Hematopoietic multipotent progenitor cell treated with erythropoietin and hydrocortisone succinate and interleukin-3 and kit ligand, for 6 days (in vitro differentiated cells): Measurements from ENCODE around the gene RAD51D.

Experiments used
- DNase-seq: peaks from one replicate; pipeline ENCODE4 v3.0.0-alpha.2; 2015

The RAD51D gene

DNA sequence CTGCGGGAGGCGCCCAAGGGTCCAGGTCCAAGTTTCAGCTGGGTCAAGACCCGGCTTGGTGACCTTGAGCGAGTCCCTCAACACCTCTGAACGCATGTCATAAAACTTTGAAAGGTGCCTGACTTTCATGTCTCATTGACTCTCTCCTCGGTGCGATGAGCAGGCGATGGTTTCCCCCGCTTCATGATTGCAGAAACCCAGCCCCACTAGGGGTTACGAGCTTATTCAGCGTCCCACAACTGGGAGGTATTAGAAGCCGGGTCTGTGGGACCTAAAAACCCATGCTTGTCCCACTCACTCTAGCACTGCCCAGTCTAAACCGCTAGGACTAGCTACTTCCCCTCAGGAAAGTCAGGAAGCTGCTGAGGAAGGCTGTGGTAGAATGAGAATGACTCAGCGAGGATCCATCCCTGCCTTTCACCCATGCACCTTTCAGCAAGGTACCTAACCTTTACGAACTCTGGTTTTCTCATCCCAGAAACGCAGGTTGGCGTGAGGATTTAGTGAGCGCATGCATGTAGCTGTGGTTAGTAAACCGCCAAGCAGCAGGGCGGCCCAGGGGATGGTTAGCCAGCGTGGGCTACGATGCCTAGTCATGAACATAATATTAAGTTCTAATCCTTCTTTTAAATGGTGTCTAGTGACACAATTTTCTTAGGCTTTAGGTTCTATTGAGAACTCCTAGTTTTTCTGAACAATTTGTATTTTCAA is 29.9 kb downstream of the RAD51D start:
- DNase-seq = peak; percentile 75

- DNase-seq = peak; percentile 91
Observed at GRCh38 chr17:35088881-35089585, 30.6 kb downstream of the RAD51D start.

- DNase-seq = peak; percentile 49
Observed at GRCh38 chr17:35088356-35088880, 31.2 kb downstream of the RAD51D start.

GRCh38 chr17:35087731-35088355 is 31.8 kb downstream of the RAD51D start:
- peak; percentile 76 for DNase-seq

GRCh38 chr17:35086931-35087573 is 32.6 kb downstream of the RAD51D start:
- no peak for DNase-seq

GRCh38 chr17:35086164-35086563 is 33.5 kb downstream of the RAD51D start:
- DNase-seq = no peak

DNA sequence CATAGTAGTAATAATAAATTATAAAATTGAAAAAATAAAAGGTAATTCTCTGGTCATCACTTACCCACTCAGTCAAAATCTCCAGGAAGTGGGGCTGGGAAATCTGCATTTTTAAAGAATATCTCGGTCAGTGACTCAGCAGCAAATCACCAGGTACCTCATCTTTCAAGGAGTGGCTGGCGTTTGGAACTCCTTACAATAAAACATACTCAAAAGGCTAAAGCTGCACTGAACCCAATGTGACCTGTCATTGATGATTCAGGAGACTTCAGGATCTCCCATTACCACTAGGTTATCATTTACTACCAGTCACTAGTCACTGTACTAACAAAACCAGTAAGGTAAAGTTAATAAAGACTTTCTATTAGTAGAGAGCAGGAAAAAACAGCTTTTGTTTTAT is 34.7 kb downstream of the RAD51D start:
- DNase-seq = no peak

- no peak for DNase-seq
Observed at GRCh38 chr17:35083071-35083470, 36.6 kb downstream of the RAD51D start.

DNA sequence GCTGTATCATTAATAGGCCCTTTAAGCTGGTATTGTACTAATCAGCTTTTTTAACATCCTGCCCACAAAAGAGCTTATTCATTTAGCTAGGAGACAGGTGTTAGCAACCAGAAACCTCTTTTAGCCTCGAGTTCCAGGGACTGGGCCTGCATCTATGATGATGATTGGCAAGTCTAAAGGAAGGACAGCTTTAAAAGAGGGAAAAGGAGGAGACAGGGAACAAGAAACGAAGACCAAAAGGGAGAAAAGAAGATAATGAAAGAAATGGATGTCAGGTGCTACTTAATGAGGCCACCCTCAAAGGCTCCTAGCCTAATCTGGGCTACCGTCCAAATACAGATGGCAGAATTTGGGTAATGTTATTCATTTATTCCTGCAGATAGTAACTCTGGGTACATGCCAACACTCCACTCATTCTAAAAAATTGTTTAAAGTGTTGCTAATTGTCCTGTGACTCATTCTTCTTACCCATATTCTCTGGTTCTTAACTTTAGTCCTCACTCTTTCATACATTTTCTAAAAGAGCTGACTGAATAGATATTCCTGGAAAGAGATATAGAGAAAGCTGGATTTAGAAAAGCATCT is 37.5 kb downstream of the RAD51D start:
- DNase-seq = peak; percentile 80

GRCh38 chr17:35081638-35082037 is 38.0 kb downstream of the RAD51D start:
- no peak for DNase-seq

- DNase-seq = no peak
Observed at GRCh38 chr17:35080536-35080935, 39.1 kb downstream of the RAD51D start.

DNA sequence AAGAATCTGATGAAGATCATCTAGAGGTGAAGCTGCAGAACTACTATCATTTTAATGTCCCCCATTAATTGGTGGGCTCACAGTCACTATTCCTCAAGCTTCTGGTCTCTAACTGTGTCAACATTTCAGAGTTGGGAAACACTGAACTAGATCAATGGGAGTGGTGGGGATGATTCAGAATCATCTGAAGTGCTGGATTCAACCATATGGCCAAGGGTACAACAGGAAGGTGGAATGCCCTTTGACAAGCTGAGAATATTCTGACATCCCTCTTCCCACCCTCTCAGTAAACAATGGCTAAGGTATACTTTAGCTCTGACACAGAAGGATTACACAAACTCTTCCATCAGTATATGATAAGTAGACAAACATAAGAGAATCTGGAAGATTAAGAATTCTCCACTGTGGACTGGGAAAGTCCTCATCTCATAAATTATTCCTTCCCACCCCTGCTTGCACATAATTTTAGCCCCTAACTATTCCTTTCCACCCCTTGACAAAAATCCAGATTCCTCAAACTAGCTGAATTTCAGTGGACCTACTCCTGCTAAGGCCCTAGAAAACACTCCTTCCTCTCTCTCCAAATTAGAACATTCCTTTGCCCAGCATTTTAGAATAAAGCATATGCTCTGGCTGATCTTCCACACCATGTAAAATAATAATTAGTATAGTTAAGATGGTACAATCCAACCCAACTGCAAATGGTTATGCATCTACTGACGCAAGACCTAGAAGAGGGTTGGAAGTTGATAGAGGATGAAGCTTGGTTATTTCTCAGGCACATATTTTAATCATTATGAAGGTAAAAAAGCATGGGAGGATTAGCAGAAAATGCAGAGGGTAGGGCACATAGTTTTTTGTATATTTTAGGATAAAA is 39.9 kb downstream of the RAD51D start:
- no peak for DNase-seq

- no peak for DNase-seq
Observed at GRCh38 chr17:35076874-35077273, 42.8 kb downstream of the RAD51D start.

DNA sequence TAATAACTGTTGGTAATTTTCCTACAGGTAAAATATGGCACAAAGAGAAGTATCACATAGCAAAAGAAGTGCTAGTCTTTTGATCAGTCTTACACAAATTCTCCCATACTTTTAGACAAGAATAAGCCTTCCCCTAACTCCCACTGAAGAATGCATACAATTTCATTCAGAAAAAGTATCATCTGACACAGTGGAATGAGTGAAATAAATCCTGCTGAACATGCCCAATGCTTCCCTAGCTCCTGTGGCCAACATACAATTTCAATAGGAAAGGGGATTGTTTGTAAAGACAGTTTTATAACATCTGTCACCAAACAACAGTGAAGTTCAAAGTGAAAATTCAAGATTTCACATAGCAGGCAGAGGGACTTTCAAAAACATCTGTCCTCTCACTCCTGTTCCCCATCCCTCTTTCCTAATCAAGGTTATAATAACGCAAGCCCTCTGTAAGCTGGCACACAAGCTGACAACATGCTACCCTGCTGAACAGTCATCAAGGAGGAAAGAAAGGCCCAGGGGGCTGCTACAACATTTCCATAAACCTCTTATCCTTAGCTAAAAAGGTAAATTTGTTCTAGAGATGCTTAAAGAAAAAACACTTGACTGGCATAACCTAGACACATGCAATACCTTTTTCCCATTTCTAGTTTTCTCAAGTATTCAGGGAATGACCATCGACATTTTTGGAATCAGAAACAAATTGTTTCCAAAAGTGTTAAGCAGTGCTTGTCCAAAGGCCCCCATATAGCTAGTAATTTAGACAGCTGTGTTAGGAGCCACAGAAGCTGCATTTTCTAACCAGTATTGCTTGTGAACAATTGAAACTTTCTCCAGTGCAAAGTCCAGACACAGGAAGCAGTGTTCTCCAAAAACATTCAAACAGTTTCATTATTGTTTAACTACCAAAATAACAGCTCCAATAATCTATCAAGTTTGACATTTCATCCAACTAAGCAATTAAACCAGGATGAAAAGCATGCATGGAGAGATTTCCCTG is 44.7 kb downstream of the RAD51D start:
- DNase-seq = no peak

DNA sequence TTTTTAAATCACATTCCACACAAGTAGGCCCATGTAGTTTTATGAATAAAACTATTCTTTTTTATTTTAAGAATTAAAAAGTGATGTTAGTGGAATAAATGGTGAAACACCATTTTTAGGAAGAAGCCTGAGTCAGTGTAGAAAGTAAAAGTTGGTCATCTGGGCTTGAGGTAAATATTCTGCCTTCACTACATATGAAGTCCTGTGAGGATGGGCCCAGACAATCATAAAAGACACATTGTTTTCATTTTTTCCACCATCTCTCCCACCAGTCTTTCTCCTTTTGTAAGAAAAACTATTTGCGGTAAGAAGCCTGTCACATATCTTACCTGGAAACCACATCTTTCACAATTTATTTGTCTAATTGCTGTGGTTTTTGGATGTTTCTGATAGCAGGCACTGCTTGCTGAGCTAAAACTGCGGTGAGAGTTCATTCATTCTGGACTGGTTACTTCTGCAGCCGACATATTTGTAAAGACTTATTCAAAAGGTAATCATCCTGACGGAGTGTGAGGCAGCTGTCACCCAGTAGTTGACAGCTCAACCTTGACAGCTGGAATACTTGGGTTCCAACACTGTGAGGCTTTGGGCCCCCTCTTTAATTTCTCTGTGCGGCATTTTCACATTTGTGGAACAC is 45.6 kb downstream of the RAD51D start:
- no peak for DNase-seq

- DNase-seq = no peak
Observed at GRCh38 chr17:35073183-35073790, 46.4 kb downstream of the RAD51D start.

- no peak for DNase-seq
Observed at GRCh38 chr17:35069311-35069710, 50.3 kb downstream of the RAD51D start.

GRCh38 chr17:35068249-35068648 is 51.4 kb downstream of the RAD51D start:
- no peak for DNase-seq

GRCh38 chr17:35065880-35066279 is 53.8 kb downstream of the RAD51D start:
- no peak for DNase-seq
